ENCODE results near the gene COBL.

COBL gene

DNA sequence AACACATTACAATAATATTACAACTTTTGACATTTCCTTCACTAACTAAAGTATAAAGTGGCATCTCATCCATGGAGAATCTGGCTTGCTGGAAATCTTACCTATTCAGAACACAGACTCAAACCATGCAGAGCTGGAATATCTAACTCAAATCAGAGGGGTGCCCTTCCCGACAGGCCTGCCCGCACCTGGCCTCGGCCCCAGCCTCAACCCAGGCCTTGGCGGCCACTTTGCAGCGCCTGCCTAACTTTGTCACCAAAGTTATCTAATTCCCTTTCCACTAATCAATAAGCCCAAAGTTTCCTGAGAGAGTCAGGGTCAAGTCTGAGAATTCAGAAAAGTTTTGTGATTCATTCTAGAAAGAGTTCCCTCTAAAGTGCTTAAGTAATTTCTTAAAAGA is 212.9 kb downstream of the COBL start:
- FAIRE-seq = no peak

DNA sequence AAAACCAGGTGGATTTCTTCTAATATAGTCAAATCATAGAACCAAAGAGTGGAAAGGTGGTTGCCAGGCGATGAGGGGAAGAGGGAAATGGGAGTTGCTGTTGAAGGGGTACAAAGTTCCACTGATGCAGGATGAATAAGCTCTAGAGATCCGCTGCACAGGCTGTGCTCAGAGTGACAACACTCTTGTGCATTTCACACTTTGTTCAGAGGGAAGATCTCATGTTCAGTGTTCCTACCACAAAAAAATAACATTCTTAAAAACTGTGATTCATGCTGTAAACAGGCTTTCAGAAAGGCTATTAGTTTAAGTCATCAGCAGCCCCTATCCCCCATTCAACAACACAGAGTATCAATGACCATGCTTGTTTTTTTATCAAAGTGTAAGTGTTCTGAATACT is 213.8 kb downstream of the COBL start:
- FAIRE-seq = no peak

DNA sequence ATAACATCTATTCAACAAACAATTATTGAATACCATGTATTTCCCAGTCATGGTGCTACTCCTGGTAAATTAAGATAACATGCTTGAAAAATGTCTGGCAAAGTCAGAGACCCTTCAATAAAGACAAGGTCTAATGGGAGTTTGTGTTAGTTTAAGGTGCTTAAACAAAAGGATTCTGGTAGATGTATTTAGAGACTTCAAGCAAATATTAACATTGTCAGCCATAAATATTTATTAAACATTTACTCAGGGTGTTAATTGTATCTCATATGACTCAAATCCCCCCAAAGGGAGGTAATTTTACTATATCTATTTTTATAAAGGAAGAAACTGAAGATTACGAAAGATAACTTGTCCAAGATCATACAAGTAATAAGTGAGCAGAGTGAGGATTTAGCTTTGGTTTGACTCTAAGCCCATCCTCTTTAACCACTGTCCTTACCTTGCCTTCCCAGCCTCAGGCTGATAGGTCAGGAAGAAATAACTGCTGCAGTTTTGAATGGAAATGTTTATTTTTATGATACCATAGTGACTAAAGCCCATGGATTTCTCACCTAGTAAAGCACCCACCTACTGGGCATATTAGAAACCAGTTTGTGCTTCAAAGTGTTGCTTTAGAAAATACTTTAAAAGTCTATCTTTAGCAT is 215.4 kb downstream of the COBL start:
- FAIRE-seq = peak; percentile 49

DNA sequence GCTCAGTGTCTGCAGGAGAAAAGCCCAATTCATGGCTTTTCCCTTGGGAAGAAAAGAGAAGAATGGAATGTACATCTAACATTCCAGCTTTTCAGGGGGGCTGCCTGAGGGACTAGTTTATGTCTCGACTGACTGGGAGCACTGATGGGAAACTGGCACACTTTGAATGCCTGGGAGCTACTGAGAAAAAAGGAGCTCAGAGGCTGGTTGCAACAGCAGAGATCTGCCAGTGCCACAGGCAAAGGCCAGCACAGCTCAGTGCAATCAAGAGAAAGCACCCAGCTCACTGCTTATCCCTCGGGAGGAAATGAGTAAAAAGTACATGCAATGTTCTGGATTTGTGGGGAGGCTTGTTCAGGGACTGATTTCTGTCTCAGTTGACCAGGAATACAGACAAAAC is 226.2 kb downstream of the COBL start:
- FAIRE-seq = no peak

DNA sequence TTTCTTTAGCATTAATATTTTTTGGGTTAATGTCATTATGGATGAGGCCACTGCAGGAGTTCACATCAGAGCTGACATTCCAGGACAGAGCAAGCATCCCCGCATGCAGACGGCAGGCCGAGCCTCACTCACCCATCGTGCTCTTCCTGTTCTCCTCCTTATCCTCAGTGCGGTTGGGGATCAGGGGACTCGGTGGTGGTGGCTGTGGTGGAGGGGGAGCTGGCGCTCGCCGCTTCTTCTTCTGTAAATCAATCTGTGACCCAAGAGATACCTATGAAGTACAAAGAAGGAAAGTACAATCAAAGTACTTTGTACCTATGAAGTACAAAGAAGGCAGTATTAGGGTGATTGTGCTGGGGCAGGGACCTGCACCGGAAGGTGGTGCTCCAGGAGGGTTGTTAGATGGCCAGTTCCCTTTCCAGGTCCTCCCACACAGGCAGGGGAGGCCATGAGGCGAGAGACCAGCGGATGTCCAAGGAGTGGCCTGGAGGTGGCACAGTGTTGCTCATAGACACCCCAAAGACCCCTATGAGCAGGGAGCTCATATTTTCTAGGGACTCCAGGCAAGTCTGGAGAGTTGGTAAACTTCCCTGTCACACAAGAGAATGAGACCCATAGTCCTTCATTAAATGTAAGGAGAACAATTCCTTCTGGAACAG is 231.4 kb downstream of the COBL start:
- no peak for FAIRE-seq

DNA sequence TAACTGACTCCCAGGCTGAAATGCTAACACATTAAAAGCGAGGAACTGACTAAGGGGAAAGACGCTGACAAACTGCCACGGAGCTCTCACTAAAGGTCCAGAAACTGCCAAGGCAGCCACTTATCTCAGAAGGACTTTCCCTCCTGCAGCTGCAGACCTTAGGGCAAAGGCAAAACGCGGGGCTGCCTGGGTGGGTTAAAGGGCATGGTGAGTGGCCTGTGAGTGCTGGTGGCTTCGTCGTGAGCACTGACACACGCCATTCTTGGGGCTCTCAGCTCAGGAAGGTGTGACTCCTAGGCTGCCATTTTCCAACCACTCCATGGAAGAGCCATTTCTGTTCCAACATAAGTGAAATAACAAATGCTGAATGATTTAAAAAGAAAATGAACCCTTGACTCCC is 232.5 kb downstream of the COBL start:
- FAIRE-seq = no peak

DNA sequence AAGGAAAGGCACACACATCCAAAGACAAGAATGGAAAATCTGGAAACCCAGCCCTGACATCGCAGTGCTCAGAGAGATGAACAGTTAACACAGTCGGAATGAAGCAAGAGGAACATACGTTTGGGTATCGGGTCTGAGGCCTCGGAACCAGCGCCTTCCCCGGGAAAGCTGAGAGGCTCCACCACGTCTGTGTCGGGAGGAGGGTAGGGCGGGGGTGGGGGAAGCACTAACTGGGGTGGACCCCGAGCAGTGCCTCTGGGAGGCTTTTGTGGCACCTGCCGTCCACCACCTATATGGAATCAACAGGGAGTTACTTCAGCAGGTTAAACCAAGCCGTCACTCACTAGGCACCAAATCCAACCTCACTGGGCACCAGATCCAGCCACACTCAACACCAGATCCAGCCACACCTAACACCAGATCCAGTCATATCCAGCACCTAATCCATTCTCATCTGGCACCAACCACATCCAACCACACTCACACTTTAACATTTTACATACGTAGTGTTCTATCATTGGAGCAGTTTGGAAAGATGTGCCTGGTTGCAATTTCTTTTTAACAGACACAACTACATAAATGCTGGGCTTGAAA is 233.6 kb downstream of the COBL start:
- FAIRE-seq = no peak

DNA sequence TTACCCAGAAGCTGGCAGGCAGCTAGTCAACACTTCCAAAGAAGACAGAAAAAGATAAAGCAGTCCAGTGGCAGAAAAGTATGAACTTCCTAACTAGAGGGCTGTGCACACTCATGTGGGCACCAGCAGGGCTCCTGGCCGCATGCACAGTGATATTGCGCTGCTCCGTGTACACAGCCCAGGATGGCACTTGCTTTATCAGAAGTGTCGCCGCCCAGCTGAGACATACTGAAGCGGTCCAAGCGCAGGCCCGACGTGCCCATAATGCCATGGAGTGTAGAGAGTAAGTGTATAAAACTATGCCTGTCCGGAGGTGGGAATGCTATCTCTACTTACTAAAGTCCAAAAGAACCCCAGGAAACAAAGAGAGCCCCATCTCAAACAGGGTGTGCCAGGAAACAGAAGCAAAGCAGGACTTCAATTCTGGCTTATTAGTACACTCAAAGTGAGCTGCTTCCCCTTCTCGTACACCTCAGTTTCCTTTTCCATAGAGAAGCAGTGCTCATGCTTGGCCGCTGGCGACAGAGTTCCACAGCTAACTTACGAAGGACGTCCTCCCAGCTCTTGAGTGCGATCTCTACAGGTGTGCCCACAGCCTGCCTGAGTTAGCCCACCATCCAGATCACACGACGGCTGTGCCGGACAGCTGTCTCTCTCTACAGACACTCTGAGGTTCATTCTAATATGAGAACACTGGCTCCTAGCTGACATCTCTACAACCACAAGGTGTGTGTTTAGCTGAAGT is 234.3 kb downstream of the COBL start:
- no peak for FAIRE-seq

DNA sequence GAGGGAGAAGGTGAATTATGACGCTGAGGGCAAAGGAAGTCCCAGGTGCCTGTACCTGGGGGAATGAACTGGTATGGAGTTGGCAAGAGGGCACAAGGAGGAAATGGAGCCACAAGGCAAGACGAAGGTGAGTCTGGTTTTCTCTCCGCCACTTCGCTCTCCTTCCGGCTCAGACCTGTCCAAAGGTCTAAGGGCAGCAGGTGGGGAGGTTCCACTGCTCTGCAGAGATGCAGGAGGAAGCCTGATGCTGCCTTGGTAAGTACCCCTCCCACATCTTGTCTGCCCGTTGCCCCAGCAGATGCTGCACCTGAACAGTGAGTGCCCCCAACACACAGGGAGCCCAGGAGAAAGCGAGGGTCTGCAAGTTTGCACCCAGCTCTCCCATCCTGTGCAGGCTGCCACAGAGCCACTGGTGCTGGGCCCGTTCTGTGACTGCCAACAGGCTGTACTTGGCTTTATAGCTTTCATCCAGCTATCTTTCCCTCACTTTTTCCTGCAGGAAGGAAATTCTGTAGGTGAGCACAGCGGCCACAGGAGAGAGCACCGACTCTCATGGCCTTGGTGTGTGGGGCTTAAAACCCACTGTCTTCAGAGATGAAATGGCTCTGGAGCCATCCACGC is 235.2 kb downstream of the COBL start:
- no peak for FAIRE-seq

DNA sequence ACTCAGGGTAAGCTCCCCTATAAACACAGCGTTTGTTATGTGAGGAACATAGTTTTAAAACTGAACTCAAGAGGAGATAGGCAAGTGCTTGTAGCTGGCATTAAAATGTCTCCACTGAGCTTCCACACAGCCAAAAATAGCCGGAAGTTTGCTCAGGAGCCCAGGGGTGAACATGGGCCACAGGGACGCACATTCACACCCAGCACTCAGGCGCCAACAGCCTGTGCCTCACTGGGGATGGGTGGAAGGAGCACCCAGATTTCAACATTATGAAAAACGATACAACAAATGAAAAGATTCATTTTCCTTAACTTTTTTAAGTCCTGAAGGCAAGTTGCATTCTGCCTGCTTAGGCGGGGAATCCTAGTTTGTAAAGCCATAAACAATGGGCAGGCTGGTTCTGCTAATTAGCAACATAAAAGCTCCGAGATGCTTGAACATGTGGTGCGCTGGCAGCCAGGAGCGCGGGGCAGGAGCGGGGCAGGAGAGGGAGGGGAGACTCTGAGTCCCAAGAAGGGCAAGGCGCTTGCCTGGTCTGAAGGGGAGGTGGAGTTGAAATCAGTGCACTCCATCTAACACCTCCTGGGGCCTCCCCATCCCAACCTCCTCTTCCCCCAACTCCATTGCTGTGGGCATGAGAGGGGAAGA is 235.9 kb downstream of the COBL start:
- no peak for FAIRE-seq

DNA sequence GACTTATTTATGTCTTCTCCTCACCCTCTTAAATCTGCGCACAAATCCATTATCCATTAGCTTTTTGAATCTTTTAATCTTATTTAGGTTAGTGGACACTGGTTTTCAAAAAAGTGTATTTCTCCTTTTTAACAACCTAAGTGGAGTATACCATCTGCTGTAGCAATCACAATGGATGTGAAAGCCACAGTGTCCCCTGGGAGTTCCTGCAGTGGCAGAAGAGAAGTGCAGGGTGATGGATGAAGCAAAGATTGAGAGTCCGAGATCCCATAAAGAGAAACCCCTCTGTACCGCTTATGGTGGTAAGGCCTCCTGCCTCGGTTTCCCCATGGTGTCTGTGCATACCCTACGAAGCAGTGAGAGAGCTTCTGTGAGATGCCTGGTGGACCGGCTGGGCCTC is 236.4 kb downstream of the COBL start:
- FAIRE-seq = no peak

DNA sequence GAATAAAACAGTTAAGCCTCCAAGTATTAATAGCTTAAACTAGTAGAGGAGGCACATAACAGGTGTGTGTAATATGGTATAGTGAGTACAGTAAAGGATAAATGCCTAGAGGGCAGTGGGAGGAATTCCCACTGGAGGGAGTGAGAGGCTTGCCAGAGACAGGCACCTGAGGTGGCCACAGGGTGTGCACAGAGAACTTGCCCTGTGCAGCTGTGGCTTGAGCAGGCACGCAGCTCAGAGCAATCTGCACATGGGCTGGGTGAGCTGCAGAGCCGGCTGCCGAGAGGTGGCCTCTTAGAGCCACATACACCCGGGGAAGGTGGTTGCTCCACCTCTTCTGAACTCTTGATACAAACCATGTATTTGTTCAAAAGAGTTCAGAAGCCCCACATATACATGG is 237.1 kb downstream of the COBL start:
- no peak for FAIRE-seq

DNA sequence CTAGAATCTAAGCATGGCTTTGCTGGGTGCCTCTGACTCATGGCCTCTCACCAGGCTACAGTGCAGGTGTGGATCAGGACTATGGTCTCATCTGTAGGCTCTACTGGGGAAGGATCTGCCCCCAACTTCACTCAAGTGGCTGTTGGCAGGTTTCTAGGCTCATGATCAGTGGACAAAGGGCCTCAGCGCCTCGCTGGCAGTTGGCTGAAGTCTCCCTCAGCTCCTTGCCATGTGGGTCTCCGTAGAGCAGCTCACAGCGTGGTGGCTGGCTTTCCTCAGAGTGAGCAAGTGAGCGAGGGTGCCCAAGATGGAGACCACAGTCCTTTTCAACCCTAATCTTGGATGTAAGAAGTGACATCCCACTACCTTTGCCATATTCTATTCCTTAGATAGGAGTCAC is 238.0 kb downstream of the COBL start:
- FAIRE-seq = no peak

DNA sequence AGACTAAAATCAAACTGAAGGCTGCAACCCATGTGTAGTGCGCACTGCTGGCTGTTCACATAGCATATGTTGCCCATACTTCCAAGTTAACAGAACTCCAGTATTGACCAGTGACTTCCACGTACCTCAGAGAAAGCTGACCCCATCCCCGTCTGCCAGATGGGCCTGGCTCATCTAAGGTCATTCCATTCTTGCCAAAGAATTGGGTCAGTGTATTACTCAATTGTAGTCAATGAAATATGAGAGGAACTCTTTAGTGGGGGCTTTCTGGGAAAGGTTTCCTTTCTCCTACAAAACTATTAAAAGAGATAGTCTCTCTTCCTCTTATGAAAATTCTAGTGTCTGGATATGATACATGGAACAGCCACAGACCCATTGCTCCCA is 238.6 kb downstream of the COBL start:
- FAIRE-seq = no peak

DNA sequence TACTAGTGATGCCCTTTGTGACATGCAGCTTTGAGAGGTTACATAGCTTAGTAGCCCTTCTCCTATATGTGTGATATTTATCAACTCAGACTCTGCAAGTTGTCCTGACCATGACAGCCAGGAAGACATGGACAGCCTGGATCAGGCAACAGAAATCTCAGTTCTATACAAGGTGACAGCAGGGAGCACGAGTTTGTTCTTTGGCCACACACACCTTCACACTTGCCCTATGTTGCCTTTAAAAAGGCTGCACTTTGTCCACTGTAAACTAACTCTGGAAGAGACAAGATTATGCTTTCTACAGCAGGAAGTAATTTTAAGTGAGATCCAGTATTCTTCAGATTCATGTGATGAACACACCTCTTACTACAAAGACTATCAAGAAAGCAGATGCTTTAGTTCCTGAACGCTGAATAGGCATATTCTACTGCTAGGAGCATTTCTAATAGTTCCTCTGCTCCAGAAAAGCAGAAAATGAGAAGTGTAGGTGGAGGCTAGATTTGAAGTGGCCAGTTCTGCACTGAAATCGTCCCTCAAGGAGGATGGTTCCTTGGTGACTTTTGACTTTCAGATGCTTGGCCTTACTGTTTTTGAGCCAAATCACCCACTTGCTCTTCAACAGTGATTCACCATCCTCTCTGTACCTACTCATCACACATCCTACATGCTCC is 239.2 kb downstream of the COBL start:
- FAIRE-seq = no peak

DNA sequence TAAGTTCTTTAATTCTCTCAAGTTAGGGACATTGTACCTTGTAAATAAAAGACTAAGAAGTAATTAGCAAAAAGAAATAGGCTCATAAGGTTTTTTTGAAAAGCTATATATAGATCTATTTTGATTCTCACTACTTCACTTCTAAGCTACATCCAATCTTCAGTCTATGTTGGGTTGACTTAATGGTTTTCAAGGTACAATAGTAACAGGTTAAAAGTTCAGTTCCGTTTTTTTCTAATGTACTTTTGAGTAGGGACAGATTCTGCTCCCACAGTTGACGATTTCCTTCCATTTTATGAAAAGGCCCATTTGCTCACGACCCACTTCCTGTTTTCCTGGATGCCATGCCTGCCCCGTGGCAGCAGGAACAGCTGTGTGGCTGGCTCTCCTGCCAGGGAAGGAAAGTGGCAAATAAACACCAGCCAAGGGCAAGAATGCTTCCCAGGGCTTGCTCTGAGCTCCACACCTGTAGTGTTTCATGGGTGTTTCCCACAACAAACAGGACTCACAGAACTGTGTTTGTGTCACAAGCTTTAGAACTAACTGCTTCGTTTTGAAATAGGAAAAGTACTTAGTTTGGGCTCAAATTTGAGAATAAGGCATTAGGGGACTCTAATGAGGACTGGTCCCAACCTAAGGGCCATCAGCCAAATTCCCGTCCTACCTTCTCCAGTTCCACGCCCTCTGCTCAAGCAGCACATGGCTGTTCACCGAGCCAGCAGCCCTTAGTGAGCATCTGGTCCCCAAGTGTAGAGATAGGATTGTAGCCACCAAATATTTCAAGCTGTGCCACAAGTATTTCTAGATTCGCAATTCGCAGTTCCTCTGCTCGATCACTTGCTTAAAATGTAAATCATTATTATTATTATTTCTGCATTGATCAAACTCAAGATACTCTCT is 240.7 kb downstream of the COBL start:
- FAIRE-seq = no peak

DNA sequence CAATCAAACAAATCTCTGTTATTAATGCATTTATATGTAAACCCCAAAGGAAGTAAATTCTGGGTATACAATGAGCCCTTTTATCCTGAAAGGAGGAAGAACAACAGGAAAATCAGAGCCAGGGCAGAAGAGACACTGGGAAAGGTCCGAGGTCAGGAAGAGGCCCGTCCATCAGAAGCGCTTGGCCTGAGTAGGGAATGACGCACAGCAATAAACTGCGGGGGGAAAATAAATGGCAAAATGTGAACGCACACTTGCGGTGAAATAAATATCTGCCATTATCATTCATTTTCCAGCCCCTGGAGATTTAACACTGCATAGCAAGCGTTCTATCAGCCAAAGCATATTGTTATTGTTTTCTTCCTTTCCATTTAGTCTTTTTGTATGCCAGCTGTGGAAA is 243.4 kb downstream of the COBL start:
- no peak for FAIRE-seq

DNA sequence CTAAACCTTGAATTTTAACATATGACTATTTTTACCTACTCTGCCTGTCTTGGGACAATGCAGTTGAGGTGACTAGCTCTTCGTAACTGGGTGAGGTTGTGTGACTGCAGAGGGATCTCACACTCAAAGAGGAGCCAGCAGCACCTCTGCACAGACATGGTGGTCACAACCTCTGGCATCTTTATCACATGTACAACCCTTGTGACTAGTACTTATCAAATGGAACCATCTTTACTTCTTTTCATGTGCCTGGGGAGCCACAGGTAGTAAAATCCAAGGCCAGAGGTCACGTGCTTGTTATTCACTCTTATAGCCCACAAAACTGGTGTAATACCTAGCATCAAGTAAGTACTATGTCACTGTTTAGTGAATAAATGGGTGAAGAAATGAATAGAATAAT is 244.3 kb downstream of the COBL start:
- no peak for FAIRE-seq

DNA sequence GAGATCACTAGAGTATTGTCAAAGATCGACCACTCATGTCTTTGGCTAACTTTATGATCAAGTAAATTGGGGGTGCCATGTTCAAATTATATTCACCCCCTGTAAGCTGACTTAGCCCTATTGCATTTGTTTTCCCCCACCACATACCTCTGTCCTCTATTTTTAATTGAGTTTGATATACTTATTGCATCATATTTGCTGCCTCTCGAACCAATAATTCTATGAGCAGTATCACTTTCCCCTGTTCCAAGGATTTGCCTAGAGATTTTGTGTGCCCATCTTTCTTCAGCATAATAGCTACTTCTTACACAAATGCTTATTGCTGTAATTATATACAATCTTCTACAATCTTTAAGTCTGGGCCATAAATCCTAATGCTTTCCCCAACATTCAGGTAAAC is 245.2 kb downstream of the COBL start:
- no peak for FAIRE-seq

DNA sequence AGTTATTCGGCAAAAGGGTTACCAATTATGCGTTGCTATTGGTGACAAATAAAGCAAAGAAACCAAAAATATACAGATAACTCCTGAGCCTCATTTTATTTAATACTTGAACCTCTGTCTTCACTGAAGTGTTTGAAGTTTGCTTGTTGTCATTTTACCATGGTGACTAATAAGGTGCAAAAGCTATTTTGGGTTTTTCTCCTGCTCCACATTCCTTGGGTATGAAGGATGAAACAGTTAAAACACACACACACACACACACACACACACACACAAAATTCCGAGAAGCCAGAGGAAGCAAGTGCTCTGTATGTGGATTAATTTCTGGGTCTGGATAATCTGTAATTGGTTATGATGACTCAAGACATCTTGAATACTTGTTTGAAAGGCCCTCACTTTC is 246.5 kb downstream of the COBL start:
- no peak for FAIRE-seq

DNA sequence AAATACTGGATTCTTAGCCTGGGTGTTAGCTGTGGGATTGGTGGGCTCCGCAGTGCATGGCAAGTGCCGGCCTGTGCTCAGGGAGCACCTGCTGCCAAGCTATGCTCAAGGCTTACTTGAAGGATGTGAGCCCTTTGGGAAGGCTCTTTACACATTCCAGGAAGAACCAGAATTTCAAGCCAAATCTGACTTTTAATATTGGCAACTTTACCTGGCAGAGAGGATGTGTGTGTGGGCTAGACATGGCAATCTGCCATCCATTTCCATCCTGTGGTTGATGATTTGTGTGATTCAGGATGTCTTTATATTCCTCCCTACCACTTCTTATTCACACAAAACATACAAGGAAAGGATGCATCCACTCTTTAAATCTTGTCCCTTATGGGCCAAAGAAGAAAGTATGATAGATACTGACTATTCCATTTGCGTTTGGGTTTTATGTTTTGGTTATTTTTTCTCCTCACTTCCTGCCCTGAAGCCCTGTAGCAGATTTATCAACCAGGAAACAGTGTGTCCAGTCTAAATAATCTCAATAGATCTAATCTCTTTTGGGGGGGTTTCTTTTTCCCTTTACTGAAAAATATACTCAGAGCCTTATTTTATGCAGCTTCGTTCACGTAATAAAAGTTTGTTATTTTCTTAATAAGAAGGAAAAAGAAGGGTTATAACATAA is 247.1 kb downstream of the COBL start:
- no peak for FAIRE-seq
